ENCODE results near the gene MAP2K2.

DNA sequence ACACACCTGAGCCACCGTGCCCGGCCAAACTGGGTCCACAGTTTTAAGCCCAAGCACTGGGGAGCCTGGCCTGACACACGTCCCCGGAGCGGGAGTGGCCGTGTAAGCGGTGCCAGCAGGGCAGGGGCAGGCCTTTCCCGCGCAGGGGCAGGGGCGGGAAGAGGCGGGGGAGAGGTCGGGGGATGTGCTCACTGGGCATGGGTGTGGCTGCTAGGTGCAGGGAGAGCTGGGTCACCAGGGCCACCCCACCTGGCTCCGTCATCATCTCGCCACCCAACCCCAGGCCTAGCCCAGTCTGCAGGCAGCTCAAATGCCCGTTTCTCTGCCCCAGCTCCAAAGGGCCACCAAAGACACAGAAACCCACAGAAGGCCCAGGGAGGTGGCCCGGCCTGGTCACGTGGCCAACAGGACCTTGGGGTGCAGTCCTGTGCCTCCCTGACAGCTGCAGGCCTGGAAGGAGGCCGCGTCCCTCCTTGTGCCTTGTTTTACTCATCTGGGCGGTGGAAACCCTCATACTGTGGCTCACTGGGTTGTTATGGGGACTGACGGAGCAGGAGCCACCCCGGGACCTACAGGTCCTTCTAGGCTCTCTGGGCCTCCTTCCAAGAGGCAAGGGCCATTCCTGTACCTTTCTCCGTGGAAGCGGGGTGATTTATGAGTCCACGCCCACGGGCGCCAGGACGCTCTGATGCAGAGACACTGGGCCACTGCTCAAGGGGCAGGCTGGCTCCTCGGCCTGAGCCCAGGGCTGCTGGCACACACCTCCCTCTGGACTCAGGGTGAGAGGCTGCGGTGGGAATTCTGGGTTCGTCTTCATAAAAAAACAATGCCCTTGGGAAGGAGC lies 27.7 kb downstream of the MAP2K2 start:
- TF ChIP-seq, protein P1, sequence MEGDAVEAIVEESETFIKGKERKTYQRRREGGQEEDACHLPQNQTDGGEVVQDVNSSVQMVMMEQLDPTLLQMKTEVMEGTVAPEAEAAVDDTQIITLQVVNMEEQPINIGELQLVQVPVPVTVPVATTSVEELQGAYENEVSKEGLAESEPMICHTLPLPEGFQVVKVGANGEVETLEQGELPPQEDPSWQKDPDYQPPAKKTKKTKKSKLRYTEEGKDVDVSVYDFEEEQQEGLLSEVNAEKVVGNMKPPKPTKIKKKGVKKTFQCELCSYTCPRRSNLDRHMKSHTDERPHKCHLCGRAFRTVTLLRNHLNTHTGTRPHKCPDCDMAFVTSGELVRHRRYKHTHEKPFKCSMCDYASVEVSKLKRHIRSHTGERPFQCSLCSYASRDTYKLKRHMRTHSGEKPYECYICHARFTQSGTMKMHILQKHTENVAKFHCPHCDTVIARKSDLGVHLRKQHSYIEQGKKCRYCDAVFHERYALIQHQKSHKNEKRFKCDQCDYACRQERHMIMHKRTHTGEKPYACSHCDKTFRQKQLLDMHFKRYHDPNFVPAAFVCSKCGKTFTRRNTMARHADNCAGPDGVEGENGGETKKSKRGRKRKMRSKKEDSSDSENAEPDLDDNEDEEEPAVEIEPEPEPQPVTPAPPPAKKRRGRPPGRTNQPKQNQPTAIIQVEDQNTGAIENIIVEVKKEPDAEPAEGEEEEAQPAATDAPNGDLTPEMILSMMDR (IDR thresholded peaks at IDR 0.05): no peak
- TF ChIP-seq POLR2A (IDR thresholded peaks at IDR 0.05): no peak

Data from adrenal gland (tissue), 5 donors.